ENCODE measurements around the gene HNRNPUL2.

- TF ChIP-seq CTCF (IDR thresholded peaks at IDR 0.05; ENCODE audit: poor library complexity) (no peak), EZH2 (IDR thresholded peaks at IDR 0.05; ENCODE audit: borderline replicate concordance) (no peak), EZH2phosphoT487 (IDR thresholded peaks at IDR 0.05; ENCODE audit: low read depth, severe bottlenecking, unreplicated experiment) (no peak)
These were observed 49.5 kb downstream of the HNRNPUL2 start for GRCh38 chr11:62677714-62678113.
